Tibial artery (tissue), 4 donors: ENCODE measurements around the gene DNAJB4.

Experiments
- DNase-seq, 2 donors: peaks; one replicate each; pipeline ENCODE4 v3.0.0-alpha.2; 2019
- H3K27ac ChIP-seq, 2 donors: fragments of 200-600 bp; sonication (generic) in 1 of 2; 1 replicate in 1 of 2; 2 replicates in 1 of 2; pipeline ENCODE4 v1.5.1; 2018 to 2019; ENCODE audit warnings: mild to moderate bottlenecking in 1 of 2
- H3K27me3 ChIP-seq, 2 donors: fragments of 200-600 bp; sonication (generic) in 1 of 2; one replicate each; pipeline versions ENCODE4 v1.5.1 to v1.6.0; 2016 to 2019
- H3K36me3 ChIP-seq, 3 donors: fragments of 200-600 bp; sonication (generic) in 2 of 3; one replicate each; pipeline ENCODE4 v1.5.1; 2016 to 2019; ENCODE audit warnings: mild to moderate bottlenecking in 2 of 3
- H3K4me1 ChIP-seq, 4 donors: fragments of 200-600 bp; sonication (generic) in 2 of 4; 1 replicate in 3 of 4; 2 replicates in 1 of 4; pipeline ENCODE4 v1.5.1; 2016 to 2019
- H3K4me3 ChIP-seq, 2 donors: fragments of 200-600 bp; sonication (generic) in 1 of 2; 1 replicate in 1 of 2; 2 replicates in 1 of 2; pipeline ENCODE4 v1.5.1; 2018 to 2019; ENCODE audit warnings: mild to moderate bottlenecking in 2 of 2
- H3K9me3 ChIP-seq, 3 donors: fragments of 200-600 bp; sonication (generic) in 1 of 3; one replicate each; pipeline ENCODE4 v1.5.1; 2016 to 2019
- intact Hi-C: fragments of 100-400 bp; cut with DNase I; formaldehyde crosslinking; loops from one replicate; pipeline ENCODE4 v1.15.0; 2023; ENCODE audit warnings: low total_unique reads
- TF ChIP-seq, protein P1 (sequence below), 2 experiments: fragments of 200-600 bp in 1 of 2; fragments of 450-650 bp in 1 of 2; IDR thresholded peaks; one replicate each; pipeline ENCODE4 v1.5.1; 2017 to 2019; ENCODE audit warnings: antibody characterized with exemption in 2 of 2, mild to moderate bottlenecking in 1 of 2, moderate library complexity in 1 of 2

DNAJB4 gene

DNA sequence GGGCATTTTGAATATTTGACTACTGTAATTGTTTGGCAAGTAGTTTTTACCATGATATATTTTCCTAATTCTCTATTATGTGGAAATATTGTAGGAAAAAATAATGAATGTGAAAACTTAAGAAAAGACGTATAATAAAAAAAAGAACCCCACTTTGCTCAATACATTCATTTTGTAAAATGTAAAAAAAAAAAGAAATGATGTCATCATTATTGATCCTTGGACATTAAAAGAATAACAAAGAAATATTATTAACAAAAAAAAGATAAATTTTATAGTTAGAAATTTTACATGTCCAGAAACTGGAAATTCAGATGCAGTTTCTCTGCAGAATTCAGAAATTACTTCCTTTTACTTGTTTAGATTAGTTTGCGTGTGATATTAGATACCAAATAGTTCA, 46.3 kb downstream of the DNAJB4 start:
- no peak overlapping the region for H3K4me3 ChIP-seq
- TF ChIP-seq, protein P1, sequence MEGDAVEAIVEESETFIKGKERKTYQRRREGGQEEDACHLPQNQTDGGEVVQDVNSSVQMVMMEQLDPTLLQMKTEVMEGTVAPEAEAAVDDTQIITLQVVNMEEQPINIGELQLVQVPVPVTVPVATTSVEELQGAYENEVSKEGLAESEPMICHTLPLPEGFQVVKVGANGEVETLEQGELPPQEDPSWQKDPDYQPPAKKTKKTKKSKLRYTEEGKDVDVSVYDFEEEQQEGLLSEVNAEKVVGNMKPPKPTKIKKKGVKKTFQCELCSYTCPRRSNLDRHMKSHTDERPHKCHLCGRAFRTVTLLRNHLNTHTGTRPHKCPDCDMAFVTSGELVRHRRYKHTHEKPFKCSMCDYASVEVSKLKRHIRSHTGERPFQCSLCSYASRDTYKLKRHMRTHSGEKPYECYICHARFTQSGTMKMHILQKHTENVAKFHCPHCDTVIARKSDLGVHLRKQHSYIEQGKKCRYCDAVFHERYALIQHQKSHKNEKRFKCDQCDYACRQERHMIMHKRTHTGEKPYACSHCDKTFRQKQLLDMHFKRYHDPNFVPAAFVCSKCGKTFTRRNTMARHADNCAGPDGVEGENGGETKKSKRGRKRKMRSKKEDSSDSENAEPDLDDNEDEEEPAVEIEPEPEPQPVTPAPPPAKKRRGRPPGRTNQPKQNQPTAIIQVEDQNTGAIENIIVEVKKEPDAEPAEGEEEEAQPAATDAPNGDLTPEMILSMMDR (IDR thresholded peaks at IDR 0.05) = no peak
- H3K4me1 ChIP-seq = peaks cover 0 to 12% (median 3%) of the 10 kb centered on the region in 4 donors
- no peaks in the 10 kb centered on the region for H3K9me3 ChIP-seq
- no peak overlapping the region for H3K27ac ChIP-seq
- H3K36me3 ChIP-seq = no peaks in the 10 kb centered on the region
- intact Hi-C loops = no loop called here
- H3K27me3 ChIP-seq = no peaks in the 10 kb centered on the region
- no peak for DNase-seq

DNA sequence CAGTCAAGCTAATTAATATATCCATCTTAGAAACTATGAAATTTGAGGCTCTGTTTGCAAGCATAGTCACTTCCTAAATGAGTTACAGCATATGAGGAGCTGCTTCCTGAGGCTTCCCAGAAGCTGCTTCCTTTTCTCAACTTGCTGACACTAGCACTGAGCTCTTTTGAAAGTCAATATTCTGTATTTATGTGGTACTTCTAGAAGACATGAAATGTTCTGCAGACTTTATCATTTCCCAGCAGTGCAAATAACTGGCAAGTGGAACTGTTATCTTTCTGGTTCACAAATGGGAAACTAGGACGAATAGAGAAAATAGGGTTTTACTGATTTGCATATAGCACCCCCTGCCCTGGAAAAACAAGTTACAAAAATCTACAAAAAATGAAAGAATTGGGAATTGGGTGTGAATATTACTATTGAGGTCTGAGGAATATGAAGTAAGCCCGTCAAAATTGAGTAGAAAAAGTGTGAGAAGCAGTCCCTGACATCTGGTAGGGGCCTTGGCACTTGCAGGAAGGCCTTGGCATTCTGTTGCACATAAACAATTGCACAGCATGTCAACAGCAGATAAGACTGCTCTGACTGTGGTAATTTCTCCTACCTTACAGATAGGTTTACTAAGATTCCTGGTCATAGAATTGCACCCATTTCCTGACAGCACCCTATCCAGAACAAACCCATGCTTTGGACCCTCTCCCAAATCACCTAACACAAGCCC, 48.1 kb downstream of the DNAJB4 start:
- Histone ChIP-seq H3K36me3 (no peaks in the 10 kb centered on the region), H3K27me3 (no peaks in the 10 kb centered on the region), H3K9me3 (no peaks in the 10 kb centered on the region), H3K27ac (no peak overlapping the region), H3K4me1 (no peaks in the 10 kb centered on the region), H3K4me3 (no peak overlapping the region)
- TF ChIP-seq, protein P1 (IDR thresholded peaks at IDR 0.05) = no peak
- intact Hi-C loops = no loop called here
- no peak for DNase-seq

DNA sequence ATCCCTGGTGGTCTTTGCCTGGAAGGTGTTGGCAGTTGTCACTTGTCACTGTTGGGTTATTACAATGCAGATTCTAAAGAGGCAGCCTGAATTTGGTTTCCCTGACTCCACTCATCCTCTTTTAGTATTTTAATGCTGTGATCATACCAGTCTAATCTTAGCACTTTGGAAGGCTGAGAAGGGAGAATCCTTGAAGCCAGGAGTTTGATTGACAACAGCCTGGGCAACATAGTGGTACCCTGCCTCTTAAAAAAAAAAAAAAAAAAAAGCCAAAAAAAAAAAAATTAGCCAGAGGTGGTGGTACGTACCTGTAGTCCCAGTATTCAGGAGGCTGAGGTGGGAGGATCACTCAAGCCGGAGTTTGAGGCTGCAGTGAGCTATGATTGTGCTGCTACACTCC, 48.8 kb downstream of the DNAJB4 start:
- Histone ChIP-seq H3K27ac (no peak overlapping the region), H3K4me1 (peaks cover 0 to 2% (median 0%) of the 10 kb centered on the region in 4 donors), H3K27me3 (no peaks in the 10 kb centered on the region), H3K36me3 (no peaks in the 10 kb centered on the region), H3K9me3 (no peaks in the 10 kb centered on the region), H3K4me3 (no peak overlapping the region)
- DNase-seq = no peak
- TF ChIP-seq, protein P1 (IDR thresholded peaks at IDR 0.05) = no peak
- intact Hi-C loops = no loop called here

DNA sequence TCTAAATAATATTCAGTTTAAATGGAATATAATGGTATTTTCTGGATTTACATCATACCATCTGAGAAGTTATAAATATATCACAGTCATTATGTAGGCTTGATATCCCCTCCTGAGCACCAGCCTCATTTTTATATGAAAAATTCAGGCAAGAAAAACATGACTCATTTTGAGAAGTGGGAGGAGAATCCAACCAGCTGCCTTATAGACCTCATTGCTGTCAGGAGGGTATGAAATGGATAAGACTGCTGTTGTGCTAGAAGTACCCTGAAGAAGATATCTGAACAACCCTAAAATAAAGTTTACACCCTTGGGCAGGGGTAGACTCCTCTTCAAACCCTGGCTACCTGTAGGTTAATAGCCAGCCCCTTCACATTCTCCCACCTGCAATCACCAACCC, 49.8 kb downstream of the DNAJB4 start:
- H3K4me3 ChIP-seq = no peak overlapping the region
- peaks cover 0 to 12% (median 0%) of the 10 kb centered on the region in 4 donors for H3K4me1 ChIP-seq
- no peak overlapping the region for H3K27ac ChIP-seq
- H3K36me3 ChIP-seq = no peaks in the 10 kb centered on the region
- H3K27me3 ChIP-seq = no peaks in the 10 kb centered on the region
- DNase-seq = no peak
- TF ChIP-seq, protein P1 (IDR thresholded peaks at IDR 0.05) = no peak
- intact Hi-C loops = no loop called here
- H3K9me3 ChIP-seq = no peaks in the 10 kb centered on the region

DNA sequence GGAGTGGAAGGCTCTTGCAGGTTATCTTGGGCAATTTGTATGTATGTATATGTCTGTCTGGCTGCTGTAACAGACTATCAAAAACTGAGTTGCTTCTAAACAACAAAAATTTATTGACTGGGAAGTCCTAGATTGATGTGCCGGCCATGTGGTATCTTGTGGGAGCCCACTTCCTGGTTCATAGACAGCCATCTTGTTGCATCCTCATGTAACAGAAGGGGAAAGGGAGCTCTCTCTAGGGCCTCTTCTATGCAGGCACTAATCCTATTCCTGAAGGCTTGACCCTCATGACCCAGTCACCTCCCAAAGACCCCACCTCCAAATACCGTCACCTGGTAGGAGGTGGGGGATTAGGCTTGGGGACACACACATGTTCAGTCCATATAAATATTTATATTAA, 50.2 kb downstream of the DNAJB4 start:
- Histone ChIP-seq H3K36me3 (no peaks in the 10 kb centered on the region), H3K27me3 (no peaks in the 10 kb centered on the region), H3K27ac (no peak overlapping the region), H3K4me3 (no peak overlapping the region), H3K4me1 (peaks cover 0 to 12% (median 0%) of the 10 kb centered on the region in 4 donors), H3K9me3 (no peaks in the 10 kb centered on the region)
- intact Hi-C loops = no loop called here
- TF ChIP-seq, protein P1 (IDR thresholded peaks at IDR 0.05) = no peak
- DNase-seq = no peak
